Inflammatory macrophage (primary cell): ENCODE results near the gene IL19.
A peak's percentile ranks its signal among the peaks of the same experiment; 100 is the strongest.

Source experiments
- DNase-seq, 2 donors: peaks; one replicate each; pipeline ENCODE4 v3.0.0-alpha.2; 2020 to 2022

The IL19 gene

DNA sequence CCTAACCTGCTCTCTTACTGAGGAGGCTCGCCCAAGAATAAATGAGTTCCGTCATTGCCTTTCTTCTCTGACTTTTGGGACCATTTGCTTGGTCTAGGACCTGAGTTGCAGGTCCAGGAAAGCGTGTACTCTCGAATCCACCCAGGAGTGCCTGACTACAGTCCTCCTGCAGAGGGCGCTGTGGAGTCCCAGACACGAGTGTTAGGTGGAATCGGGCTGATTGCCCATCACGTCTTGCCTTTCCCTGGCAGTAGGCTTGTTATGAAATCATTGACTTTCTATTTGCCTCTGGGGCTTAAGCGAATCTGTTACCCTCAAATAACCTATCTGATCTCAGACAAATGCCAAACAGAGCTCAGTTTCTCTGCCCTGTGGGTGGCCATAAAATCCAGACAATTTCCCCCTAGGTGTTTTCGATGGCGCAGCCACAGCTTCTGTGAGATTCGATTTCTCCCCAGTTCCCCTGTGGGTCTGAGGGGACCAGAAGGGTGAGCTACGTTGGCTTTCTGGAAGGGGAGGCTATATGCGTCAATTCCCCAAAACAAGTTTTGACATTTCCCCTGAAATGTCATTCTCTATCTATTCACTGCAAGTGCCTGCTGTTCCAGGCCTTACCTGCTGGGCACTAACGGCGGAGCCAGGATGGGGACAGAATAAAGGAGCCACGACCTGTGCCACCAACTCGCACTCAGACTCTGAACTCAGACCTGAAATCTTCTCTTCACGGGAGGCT, 94.5 kb downstream of the IL19 start, which contains the start of gene IL20:
IL20 (plus strand) TSS at position 685 of the 733 bp plus-strand sequence. CDS start 230 bp downstream, outside the sequence.
- peak; percentile 78 to 79 for DNase-seq

DNA sequence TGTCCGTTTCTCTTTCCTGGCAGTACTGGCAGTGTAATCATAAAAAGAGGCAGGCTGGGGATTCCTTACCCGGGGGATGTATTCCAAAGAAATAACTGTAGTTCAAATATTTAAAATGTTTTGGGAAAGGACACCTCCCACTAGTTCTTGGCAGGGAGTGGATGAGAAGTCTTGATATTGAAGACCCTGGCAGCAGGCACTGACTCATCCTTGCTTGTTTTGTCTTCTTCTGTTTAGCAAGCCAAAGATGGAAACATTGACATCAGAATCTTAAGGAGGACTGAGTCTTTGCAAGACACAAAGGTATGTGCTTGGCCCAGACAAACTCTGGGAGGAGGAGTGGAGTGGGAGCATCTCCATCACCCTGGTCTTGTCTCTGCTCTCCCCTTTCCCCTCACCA, 95.5 kb downstream of the IL19 start:
- DNase-seq = no peak

DNA sequence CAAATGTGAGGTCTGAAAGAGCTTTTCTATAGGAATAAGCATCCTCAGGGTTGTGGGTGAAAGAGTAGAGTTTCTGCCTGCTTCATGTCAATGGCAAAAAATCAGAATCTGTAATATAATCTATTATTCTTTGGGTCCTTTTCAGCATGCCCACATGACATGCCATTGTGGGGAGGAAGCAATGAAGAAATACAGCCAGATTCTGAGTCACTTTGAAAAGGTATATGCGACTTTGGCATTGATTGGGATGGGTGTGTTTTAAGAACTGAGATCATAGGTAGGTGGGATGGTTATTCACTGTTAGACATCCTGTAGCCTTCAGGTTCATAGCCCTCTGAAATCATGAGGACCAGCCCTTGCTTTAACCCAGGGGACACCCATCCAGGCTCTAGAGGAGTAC, 96.7 kb downstream of the IL19 start:
- DNase-seq = no peak

DNA sequence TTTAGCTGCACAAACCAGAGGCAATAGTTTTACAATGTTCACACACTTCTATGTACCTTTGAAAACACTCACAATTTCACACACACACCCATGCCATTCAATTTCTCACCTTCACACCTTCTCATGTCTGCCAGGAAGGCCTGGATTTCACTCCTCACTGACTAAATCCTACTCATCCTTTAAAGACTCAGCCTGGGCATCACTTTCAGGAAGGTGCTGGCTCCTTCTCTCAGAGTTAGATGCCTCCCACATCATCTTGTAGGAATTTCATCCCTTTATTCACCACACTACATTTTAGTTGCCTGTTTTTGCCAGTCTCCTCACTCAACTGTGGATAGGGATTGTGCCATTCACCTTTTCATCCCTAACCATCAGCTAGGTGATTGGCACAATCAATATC, 97.1 kb downstream of the IL19 start:
- no peak for DNase-seq

DNA sequence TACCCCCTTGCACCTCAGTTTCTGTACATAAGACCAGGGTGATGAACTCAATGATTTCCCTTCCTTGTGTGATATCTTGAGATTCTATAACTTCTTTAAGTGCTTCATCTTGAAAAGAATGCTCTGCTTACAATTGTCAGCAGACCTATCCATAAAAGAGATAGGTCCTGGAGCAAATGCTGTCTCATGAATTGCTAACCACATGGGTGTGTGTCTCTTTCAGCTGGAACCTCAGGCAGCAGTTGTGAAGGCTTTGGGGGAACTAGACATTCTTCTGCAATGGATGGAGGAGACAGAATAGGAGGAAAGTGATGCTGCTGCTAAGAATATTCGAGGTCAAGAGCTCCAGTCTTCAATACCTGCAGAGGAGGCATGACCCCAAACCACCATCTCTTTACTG, 97.7 kb downstream of the IL19 start:
- DNase-seq = no peak

DNA sequence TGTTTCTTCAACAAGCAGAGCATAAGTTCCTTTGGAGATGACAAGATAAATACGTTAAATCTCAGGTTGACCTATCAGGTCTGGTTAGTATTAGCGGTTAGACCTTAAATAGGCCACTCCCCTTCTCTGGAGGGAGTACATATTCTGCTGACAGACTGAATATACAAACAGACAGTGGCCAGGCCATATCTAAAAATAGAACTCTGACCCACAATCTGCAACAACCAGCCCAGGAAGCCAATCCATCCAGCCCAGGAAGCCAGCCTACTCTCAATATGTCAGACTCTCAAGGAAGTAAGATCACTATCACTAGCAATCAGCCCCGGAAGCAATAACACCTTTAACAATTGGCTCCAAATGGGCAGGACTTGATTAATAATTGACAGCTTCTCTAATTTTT, 101.6 kb downstream of the IL19 start:
- no peak for DNase-seq

DNA sequence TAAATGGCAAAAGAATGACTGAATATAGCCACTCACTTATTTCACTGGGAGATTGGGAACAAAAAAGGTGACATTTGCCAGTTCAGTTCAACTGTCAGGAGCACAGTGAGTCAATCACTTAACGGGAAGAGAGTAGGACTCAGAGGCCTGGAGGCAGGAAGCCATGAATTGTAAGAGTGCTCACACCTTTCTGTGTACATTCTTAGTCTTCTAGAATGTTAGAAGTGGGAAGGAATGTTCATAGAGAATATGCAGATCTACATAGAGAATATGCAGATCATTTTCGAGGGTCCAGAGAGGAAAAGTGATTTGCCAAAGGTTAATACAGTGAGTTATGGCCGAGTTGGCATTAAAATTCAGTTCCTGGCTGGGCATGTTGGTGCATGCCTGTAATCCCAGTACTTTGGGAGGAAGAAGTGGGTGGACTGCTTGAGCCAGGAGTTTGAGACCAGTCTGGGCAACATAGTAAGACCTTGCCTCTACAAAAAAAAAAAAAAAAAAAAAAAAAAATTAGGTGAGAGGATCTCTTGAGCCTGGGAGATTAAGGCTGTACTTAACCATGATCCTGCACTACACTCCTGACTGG, 103.1 kb downstream of the IL19 start:
- no peak for DNase-seq

DNA sequence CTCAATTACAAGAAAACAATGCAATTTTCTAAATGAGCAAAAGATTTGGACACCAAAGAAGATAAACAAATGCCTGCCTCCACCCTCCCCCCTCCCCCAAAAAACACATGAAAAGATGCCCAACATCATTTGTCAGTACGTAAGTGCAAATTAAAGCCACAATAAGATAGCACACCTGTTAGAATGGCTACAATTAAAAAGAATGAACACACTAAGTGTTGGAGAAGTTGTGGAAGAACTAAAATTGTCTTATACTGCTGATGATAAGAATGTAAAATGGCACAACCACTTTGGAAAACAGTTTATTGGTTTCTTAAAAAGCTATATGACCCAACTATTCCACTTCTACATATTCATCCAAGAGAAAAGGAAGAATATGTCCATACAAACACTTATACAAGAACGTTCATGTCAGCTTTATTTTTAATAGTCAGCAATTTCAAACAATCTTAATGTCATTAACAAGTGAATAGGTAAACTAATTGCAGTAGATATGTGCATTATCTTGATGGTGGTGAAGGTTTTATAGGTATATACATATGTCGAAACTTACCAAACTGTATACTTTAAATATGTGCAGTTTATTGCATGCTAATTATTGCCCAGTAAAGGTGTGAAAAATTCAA, 105.3 kb downstream of the IL19 start:
- no peak for DNase-seq

DNA sequence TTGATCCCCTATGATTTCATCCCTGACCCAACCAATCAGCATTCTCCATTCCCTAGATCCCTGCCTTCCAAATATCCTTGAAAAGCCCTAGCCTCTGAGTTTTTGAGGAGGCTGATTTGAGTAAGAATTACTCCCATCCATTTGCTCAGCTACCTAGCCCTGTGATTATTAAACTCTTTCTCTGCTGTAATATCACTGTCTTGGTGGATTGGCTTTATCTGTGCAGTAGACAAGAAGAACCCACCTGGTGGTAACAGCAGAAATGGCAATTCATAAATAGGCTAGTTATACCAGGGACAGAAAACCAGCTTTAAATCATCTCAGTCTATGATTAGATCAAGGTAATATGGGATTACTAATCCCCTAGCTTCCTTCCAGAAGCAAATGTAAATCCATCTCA, 107.9 kb downstream of the IL19 start:
- DNase-seq = no peak

DNA sequence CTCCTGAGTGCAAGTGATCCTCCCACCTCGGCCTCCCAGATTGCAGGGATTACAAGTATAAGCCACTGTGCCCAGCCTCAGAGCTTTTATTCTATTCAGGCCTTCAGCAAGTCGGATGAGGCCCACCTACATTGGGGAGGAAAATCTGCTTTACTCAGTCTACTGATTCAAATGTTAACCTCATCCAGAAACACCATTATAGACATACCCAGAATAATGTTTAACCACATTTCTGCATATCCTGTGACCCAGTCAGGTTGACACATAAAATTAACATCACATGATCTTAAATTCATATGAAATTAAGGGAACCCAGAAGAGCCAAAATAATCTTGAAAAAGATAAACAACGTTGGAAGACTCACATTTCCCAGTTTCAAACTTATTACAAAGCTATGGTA, 109.7 kb downstream of the IL19 start:
- no peak for DNase-seq

DNA sequence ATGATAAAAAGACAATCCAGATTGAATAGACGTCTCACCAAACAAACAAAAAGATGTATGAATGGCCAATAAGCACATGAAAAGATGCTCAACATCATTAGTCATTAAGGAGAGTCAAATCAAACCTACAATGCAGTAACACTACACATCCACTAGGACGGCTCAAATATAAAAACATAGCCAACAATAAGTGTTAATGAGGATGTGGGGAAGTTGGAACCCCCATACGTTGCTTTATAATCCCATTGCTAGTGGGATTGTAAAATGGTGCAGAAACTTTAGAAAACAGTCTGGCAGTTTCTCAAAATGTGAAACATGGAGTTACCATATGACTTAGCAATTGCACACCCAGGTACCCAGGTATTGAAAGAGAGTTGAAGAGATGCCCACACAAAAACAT, 112.0 kb downstream of the IL19 start:
- DNase-seq = no peak

DNA sequence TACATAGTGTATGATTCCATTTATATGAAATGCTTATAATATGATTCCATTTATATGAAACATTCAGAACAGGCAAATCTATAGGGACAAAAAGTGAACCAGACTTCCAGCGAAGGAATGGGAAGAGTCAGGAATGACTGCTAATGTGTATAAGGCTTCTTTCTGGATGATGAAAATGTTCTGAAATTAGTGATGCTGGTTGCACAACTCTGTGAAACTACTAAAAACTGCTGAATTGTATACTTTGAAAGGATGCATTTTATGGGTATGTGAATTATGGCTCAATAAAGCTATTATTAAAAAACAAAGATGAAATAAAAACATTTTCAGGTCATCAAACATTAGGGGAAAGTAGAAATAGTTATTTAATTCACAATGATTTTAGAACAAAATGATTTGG, 112.6 kb downstream of the IL19 start:
- DNase-seq = no peak

DNA sequence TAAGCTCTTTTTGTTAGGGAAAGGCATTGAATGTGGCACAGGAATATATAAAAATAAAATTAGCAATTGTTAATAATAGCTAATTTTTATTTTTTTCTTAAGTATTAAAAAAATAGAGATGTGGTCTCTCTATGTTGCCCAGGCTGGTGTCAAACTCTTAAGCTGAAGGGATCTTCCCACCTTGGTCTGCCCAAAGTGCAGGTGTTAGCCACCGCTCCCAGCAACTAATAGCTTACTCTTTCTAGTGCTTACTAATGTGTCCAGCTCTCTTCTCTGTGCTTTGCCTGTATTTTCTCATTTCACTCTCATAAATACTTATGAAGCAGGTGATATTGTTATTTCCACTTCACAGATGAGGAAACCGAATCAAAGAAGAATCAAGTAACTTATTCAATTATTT, 113.3 kb downstream of the IL19 start:
- DNase-seq = no peak

DNA sequence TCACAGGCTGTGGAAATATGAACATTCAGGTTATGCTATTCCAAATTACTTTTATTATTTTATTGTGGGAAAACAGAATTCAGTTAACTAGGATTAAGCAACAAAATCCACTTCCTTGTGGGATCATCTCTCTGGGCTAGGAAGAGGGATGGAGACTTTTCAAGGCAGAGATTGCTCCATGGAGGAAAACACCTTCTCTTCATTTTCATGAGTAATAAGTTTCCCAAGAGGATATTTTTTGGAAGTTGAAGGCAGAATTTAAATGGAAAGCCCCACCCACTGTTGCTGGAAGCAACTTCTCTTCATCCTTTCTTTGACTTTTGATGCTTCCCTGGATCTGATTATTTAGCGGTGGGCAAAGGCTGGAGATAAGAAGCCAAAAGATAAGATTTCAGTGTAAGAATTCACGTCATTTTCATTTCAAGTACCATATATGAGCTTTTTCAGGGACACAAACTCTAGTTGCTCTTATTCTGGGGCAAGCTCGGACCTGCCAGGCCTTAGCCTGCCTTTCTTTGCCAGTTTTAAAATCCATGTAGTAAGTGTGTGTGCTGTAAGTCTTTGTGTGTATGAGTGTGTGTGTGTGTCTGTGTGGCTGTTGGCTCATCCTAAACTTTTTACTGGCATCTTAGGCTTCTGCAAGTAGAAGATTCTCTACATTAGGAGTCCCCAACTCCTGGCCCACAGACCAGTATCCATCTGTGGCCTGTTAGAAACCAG, 114.9 kb downstream of the IL19 start:
- DNase-seq = no peak

DNA sequence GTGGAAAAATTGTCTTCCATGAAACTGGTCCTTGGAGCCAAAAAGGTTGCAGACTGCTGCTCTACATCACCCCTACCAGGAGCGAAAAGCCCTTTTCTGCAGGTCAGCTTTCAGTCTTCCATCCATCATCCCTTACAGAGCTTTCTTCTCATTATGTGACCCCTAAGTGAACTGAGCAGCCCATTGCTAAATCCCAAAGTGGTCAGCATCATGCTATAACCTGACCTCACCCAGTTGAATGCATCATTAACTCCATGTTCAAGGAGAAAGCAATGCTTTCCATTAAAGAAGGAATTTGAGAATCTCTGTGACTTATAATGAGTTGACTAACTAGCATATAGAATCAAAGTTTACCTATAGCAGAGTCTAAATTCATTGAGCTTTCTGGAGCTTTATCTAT, 116.3 kb downstream of the IL19 start:
- no peak for DNase-seq

DNA sequence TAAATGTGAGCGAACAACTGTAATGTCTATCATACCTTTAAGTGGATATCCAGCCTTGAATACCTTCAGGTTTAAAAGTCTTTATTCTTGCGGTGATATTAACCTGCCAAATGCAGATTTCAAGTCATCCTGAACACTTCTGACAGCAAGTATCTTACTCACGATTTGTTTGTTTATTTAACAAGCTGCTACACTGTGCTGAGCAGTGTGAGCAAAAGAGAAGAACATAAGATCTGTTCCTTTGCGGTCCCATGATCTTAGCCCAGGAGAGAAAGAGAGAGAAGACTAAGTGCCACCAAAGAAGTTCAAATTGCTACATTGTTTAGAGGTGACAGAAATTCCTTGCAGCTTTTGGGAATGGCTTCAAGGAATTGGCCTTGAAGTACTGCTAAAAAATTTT, 117.1 kb downstream of the IL19 start:
- DNase-seq = no peak

DNA sequence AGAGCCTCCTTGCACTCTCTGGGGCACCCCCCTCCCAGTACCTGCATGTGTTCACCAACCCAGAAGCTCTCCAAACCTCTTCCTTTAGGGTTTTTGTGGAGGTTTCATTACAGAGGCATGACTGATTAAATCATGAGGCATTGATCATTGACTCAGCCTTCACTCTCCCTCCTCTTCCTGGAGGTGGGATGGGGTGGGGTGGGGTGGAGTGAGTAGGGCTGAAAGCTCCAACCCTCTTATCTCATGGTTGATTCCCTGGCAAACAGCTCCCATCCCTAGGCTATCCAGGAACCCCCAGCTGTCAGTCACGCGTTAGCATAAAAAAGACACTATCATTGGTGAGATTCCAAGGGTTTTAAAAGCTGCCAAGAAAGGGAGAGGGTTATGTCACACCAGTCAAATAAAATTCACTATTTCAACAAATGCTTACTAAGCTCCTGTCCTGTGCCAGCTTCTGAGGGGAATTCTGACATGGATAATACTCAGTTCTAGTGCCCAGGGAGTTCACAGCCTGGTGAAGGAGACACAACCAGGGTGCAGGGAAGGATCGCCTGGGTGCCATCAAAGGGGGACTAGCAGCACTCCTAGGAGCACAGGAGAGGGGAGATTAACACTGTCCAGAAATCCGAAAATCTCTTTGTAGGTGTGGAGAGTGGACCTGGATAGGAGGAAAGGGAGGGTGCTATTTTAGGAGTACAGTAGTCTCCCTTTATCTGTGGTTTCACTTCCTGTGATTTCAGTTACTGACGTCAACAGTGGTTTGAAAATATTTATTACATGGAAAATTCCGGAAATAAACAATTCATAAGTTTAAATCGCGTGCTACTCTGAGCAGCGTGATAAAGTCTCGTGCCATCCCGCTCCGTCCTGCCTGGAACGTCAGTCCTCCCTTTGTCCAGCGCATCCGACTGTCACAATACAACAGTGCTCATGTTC, 119.8 kb downstream of the IL19 start:
- DNase-seq = peak; percentile 49 to 57

DNA sequence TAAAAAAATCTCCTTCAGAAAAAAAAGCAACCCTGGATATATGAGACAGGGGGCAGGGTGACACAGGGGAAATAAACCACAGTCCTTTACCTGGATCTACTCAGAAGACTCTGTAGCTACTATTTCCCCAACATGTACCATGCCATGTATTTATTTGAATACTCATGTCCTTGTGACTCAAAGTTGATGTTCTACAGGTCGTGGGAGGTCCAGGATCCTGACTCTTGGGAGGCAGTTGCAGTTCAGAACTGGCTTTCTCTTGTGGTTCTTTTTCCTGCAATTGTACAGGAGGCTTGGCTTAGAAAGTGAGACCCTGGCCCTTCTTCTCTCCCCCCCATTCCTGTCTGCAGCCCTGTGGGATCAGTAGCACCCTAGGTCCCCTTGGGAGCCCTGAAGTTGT, 120.8 kb downstream of the IL19 start:
- DNase-seq = no peak
